Measurements from ENCODE around the gene QSOX1. TPM values are rescaled to one million over a fixed set of nuclear protein-coding genes. Genes with fewer than 3 reads are reported as not detected.

Gene QSOX1
- total and polyA plus RNA-seq, 8 donors = 38.5 to 323 (median 111) TPM

GRCh38 chr1:180232521-180233043 lies 77.9 kb downstream of the QSOX1 start:
- Histone ChIP-seq H3K4me3 (no peak overlapping the region), H3K36me3 (no peaks in the 10 kb centered on the region), H3K27me3 (peaks cover 63 to 100% (median 99%) of the 10 kb centered on the region in 3 donors), H3K4me1 (peaks cover 56 to 73% (median 66%) of the 10 kb centered on the region in 4 donors), H3K27ac (no peak overlapping the region), H3K9me3 (no peaks in the 10 kb centered on the region)
- TF ChIP-seq CTCF (IDR thresholded peaks at IDR 0.05) (no peak), POLR2A (IDR thresholded peaks at IDR 0.05) (no peak), POLR2AphosphoS5 (IDR thresholded peaks at IDR 0.05) (no peak), EP300 (IDR thresholded peaks at IDR 0.05) (no peak)
- DNase-seq = no peak
- 5 to 13% (median 11%) methylated on average over 11 of the region's 11 CpGs for WGBS, 5 donors
- intact Hi-C loops (cut with DNase I; ENCODE audit: low total_unique reads) = no loop called here

GRCh38 chr1:180233191-180234011 lies 78.7 kb downstream of the QSOX1 start:
- intact Hi-C loops (cut with DNase I; ENCODE audit: low total_unique reads) = no loop called here
- no peak for TF ChIP-seq EP300 (IDR thresholded peaks at IDR 0.05)
- Histone ChIP-seq H3K4me1 (peaks cover 55 to 73% (median 66%) of the 10 kb centered on the region in 4 donors), H3K9me3 (no peaks in the 10 kb centered on the region), H3K27ac (no peak overlapping the region), H3K27me3 (peaks cover 61 to 100% (median 99%) of the 10 kb centered on the region in 3 donors), H3K4me3 (no peak overlapping the region), H3K36me3 (no peaks in the 10 kb centered on the region)
- 4 to 10% (median 5%) methylated on average over 46 to 71 of the region's 71 CpGs for WGBS, 5 donors
- DNase-seq = no peak

GRCh38 chr1:180234369-180235076 lies 79.9 kb downstream of the QSOX1 start:
- TF ChIP-seq POLR2A (IDR thresholded peaks at IDR 0.05) (no peak), EP300 (IDR thresholded peaks at IDR 0.05) (no peak), CTCF (IDR thresholded peaks at IDR 0.05) (no peak), POLR2AphosphoS5 (IDR thresholded peaks at IDR 0.05) (no peak)
- peak in 1 of 2 donors; percentile 32 for DNase-seq

GRCh38 chr1:180235077-180235501 lies 80.4 kb downstream of the QSOX1 start:
- TF ChIP-seq POLR2AphosphoS5 (IDR thresholded peaks at IDR 0.05) (no peak), CTCF (IDR thresholded peaks at IDR 0.05) (no peak), EP300 (IDR thresholded peaks at IDR 0.05) (no peak), POLR2A (IDR thresholded peaks at IDR 0.05) (no peak)
- Histone ChIP-seq H3K27ac (no peak overlapping the region), H3K9me3 (no peaks in the 10 kb centered on the region), H3K36me3 (no peaks in the 10 kb centered on the region), H3K4me1 (peaks cover 43 to 59% (median 50%) of the 10 kb centered on the region in 4 donors), H3K4me3 (peak overlapping the region in 2 of 4 donors; percentile 16 to 39), H3K27me3 (peaks cover 53 to 100% (median 99%) of the 10 kb centered on the region in 3 donors)
- intact Hi-C loops (cut with DNase I; ENCODE audit: low total_unique reads) = no loop called here
- 1 to 8% (median 4%) methylated on average over 29 to 30 of the region's 30 CpGs for WGBS, 5 donors
- DNase-seq = no peak

More at GRCh38 chr1:180234369-180235076, 79.9 kb downstream of the QSOX1 start:
- no peaks in the 10 kb centered on the region for H3K36me3 ChIP-seq
- peaks cover 54 to 100% (median 99%) of the 10 kb centered on the region in 3 donors for H3K27me3 ChIP-seq
- H3K9me3 ChIP-seq = no peaks in the 10 kb centered on the region
- peak overlapping the region in 2 of 4 donors; percentile 16 to 39 for H3K4me3 ChIP-seq
- no peak overlapping the region for H3K27ac ChIP-seq
- 2 to 8% (median 3%) methylated on average over 27 to 51 of the region's 51 CpGs for WGBS, 5 donors
- intact Hi-C loops (cut with DNase I; ENCODE audit: low total_unique reads) = no loop called here
- peaks cover 44 to 63% (median 55%) of the 10 kb centered on the region in 4 donors for H3K4me1 ChIP-seq

All from stomach (tissue), 9 donors.